Right lobe of liver (tissue), 6 donors: Measurements from ENCODE around the gene RCAN2. TPM values are rescaled to one million over a fixed set of nuclear protein-coding genes. Genes with fewer than 3 reads are reported as not detected.
A peak's percentile ranks its signal among the peaks of the same experiment; 100 is the strongest.

Source experiments
- ATAC-seq, 4 donors: fragments of 200-7000 bp; cut with Tn5 transposase; one replicate each; pipeline ENCODE4 v1.9.1; 2020; ENCODE audit warnings: mild to moderate bottlenecking in 4 of 4, moderate library complexity in 4 of 4
- DNase-seq, 3 donors: peaks; one replicate each; pipeline ENCODE4 v3.0.0-alpha.2; 2020
- H3K27ac ChIP-seq, 3 donors: fragments of 200-600 bp; one replicate each; pipeline ENCODE4 v1.8.0; 2022
- H3K27me3 ChIP-seq, 2 donors: fragments of 200-600 bp; one replicate each; pipeline ENCODE4 v1.8.0; 2022
- H3K36me3 ChIP-seq, 4 donors: fragments of 200-600 bp; sonication (generic) in 1 of 4; one replicate each; pipeline versions ENCODE4 v1.5.1 to v1.8.0; 2017 to 2022; ENCODE audit warnings: control low read depth in 1 of 4
- H3K4me1 ChIP-seq, 4 donors: fragments of 200-600 bp; sonication (generic) in 1 of 4; one replicate each; pipeline versions ENCODE4 v1.5.1 to v1.8.0; 2017 to 2022; ENCODE audit warnings: control low read depth in 1 of 4
- H3K4me3 ChIP-seq, 3 donors: fragments of 200-600 bp; one replicate each; pipeline ENCODE4 v1.8.0; 2022
- H3K9me3 ChIP-seq, 4 donors: fragments of 200-600 bp; sonication (generic) in 1 of 4; one replicate each; pipeline versions ENCODE4 v1.5.1 to v1.8.0; 2017 to 2022; ENCODE audit warnings: control low read depth in 1 of 4
- POLR2A ChIP-seq: fragments of 450-650 bp; IDR thresholded peaks from one replicate; pipeline ENCODE4 v1.6.1; 2017; ENCODE audit warnings: antibody characterized with exemption, mild to moderate bottlenecking
- WGBS: methylation state at CpG from one replicate; pipeline ENCODE4 v1.1.6; 2018; ENCODE audit warnings: low coverage, low lambda C conversion rate; ENCODE audit not compliant: insufficient coverage; ENCODE audit errors: missing lambda C conversion rate; 5-methylcytosine and 5-hydroxymethylcytosine counted together
- intact Hi-C, 2 donors: fragments of 100-400 bp; cut with DNase I; formaldehyde crosslinking; loops; one replicate each; pipeline versions ENCODE4 v1.11.2 to v1.14.1; 2022
- total RNA-seq, 6 experiments: library from RNA; depleted of rRNA in 2 of 6; stranded (reverse); fragments of >200 nt in 2 of 6; fragmentation: NEBNext Ultra II Directional in 3 of 6; extraction: Animal tissue kit (Norgen Biotek cat#: 25700) in 3 of 6; gene quantifications; one replicate each; pipeline versions ENCODE4 v1.1.0 to v1.2.4, GENCODE V29; 2016 to 2023
- TF ChIP-seq, protein P1 (sequence below), 4 donors: fragments of 200-600 bp in 3 of 4; fragments of 450-650 bp in 1 of 4; IDR thresholded peaks; one replicate each; pipeline versions ENCODE4 v1.5.1 to v1.8.0; 2016 to 2022; ENCODE audit warnings: antibody characterized with exemption in 4 of 4, mild to moderate bottlenecking in 2 of 4
- donor health status: DM: no; HTN: yes; CAD: no.
- donor health status: DM: no; HTN: no; CAD: no.
- donor health status: DM: no; HTN: no; CAD: no.
- donor health status: DM: no; HTN: yes; CAD: no.
- donor health status: DM: no; HTN: yes; CAD: no.

RCAN2 gene
- total RNA-seq, 6 experiments from 2014 or later = 0.77 to 4.5 (median 1.9) TPM

DNA sequence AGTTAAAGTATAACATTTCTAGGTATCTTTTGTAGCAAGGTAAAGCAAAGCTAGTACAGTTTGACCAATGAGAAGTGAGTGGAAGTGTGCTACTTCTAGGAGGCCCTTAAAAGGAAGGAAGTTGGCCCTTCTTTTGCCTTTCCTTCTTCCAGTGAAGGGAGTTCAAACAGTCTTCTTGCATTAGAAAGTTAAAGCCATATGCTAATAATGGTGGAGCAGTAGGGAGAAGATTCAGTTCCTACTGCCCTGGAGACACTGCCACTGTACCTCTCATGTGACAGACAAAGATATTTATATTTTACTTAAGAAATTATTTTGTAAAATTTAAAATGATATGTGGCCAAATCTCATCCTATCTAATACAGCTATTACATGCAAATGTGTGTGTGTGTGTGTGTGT lies 26.0 kb upstream of the RCAN2 start:
- no peak overlapping the region for H3K27ac ChIP-seq
- DNase-seq (no peak), ATAC-seq (no peak)
- intact Hi-C loops = no loop called here
- no peaks in the 10 kb centered on the region for H3K27me3 ChIP-seq
- no peaks in the 10 kb centered on the region for H3K36me3 ChIP-seq
- H3K4me1 ChIP-seq = peaks cover 0 to 11% (median under 1%) of the 10 kb centered on the region in 4 donors
- H3K4me3 ChIP-seq = no peak overlapping the region
- H3K9me3 ChIP-seq = no peaks in the 10 kb centered on the region
- no peak for TF ChIP-seq POLR2A
- TF ChIP-seq, protein P1, sequence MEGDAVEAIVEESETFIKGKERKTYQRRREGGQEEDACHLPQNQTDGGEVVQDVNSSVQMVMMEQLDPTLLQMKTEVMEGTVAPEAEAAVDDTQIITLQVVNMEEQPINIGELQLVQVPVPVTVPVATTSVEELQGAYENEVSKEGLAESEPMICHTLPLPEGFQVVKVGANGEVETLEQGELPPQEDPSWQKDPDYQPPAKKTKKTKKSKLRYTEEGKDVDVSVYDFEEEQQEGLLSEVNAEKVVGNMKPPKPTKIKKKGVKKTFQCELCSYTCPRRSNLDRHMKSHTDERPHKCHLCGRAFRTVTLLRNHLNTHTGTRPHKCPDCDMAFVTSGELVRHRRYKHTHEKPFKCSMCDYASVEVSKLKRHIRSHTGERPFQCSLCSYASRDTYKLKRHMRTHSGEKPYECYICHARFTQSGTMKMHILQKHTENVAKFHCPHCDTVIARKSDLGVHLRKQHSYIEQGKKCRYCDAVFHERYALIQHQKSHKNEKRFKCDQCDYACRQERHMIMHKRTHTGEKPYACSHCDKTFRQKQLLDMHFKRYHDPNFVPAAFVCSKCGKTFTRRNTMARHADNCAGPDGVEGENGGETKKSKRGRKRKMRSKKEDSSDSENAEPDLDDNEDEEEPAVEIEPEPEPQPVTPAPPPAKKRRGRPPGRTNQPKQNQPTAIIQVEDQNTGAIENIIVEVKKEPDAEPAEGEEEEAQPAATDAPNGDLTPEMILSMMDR (IDR thresholded peaks at IDR 0.05) = no peak

DNA sequence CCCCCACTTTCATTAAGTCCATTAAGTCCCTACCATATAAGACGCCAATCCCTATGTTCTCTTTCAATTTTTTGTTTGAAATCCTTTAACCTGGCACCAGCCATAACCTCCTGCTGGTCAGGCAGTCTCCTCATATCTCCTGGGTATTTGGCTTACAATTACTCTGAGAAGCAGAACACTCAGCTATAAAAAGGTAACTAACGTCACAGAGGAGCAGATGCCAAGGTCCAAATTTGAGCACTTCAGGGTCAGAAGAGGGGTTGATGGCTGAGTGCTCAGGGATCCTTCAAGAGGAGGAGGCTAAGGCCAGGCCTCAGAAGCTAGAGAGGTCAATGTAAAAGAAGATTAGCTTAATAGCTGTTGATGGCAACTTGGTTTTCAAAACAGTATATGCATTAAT lies 22.3 kb upstream of the RCAN2 start:
- peaks cover 0 to 32% (median 9%) of the 10 kb centered on the region in 4 donors for H3K4me1 ChIP-seq
- DNase-seq (no peak), ATAC-seq (no peak)
- H3K9me3 ChIP-seq = no peaks in the 10 kb centered on the region
- H3K27ac ChIP-seq = no peak overlapping the region
- TF ChIP-seq, protein P1 (IDR thresholded peaks at IDR 0.05) = no peak
- no peak for TF ChIP-seq POLR2A
- 80% methylated on average over 2 of the region's 2 CpGs for WGBS
- H3K27me3 ChIP-seq = no peaks in the 10 kb centered on the region
- intact Hi-C loops = no loop called here
- no peaks in the 10 kb centered on the region for H3K36me3 ChIP-seq
- no peak overlapping the region for H3K4me3 ChIP-seq

DNA sequence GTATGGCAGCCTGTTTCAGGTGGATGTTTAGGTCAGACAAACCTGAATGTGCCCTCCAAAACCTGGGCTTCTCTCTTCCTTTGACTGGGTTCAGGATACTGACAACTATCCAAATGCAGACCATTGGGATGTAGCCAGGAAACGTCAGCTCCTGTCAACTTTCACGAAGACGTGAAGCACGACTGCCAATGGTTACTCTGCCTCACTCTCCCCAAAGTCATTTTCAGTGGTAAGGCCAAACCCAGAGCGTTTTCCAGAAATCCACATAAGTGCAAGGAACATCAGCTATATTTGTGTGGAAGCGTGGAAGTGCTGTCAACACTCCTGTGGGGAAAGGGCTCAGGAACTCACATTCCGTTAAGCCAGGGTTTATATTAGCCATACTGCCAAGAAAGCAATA lies 20.1 kb upstream of the RCAN2 start:
- H3K36me3 ChIP-seq = no peaks in the 10 kb centered on the region
- H3K27ac ChIP-seq = peak overlapping the region in 1 of 3 donors; percentile 52
- no peaks in the 10 kb centered on the region for H3K27me3 ChIP-seq
- ATAC-seq = no peak
- no peak for DNase-seq
- TF ChIP-seq, protein P1 (IDR thresholded peaks at IDR 0.05) = no peak
- TF ChIP-seq POLR2A = no peak
- H3K4me1 ChIP-seq = peaks cover 0 to 48% (median 15%) of the 10 kb centered on the region in 4 donors
- no peak overlapping the region for H3K4me3 ChIP-seq
- H3K9me3 ChIP-seq = no peaks in the 10 kb centered on the region
- WGBS = 79% methylated on average over 7 of the region's 7 CpGs
- intact Hi-C loops = no loop called here

DNA sequence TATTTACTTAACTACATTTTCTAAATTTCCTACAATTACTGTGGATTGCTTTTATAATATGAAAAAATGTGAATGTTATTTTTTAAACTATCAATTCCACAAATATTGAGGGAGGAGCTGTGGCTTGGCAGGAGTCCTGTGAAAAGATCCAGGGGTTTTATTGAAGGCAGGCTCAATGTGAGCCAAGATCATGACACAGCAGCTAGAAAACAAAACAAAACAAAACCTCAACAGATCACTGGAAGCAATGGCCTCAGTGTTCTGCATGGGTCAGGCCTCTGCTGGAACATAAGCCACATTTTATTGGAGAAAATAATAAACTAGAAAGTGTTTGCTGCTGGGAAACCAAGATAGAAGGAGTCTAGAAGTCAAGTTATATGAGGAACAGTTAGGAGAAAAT lies 19.4 kb upstream of the RCAN2 start:
- Histone ChIP-seq H3K27ac (peak overlapping the region in 1 of 3 donors; percentile 52), H3K4me1 (peaks cover 0 to 48% (median 15%) of the 10 kb centered on the region in 4 donors), H3K27me3 (no peaks in the 10 kb centered on the region), H3K36me3 (no peaks in the 10 kb centered on the region), H3K4me3 (no peak overlapping the region), H3K9me3 (no peaks in the 10 kb centered on the region)
- ATAC-seq (peak; percentile 59 to 75 (median 70)), DNase-seq (no peak)
- no peak for TF ChIP-seq POLR2A
- TF ChIP-seq, protein P1 (IDR thresholded peaks at IDR 0.05) = no peak
- intact Hi-C loops = no loop called here

DNA sequence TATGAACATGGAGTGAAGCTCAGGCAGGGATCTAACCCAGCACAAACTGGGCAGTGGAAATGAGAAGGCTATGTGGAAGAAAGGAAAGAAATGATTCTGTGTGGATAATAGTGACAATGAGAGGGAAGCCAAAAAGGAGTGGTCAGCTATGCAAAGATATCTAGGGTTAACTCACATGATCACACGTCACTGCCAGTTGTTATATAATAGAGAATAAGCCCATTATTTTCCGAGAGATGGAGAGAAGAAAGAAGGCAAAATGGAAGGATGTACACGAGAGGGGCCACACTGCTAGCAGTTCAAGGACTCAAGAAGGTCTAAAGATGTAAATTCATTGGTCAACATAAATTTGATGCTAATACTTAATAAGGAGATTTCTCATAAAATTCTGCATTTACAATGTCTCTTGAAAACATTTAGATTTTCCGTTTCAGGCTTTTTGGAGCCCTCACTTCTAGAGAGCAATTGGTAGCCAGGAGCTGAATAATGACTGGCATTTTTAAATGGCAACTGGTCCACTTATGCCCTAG lies 18.8 kb upstream of the RCAN2 start:
- TF ChIP-seq, protein P1 (IDR thresholded peaks at IDR 0.05) = no peak
- TF ChIP-seq POLR2A = no peak
- no peak for ATAC-seq
- DNase-seq = no peak
- no peaks in the 10 kb centered on the region for H3K9me3 ChIP-seq
- H3K27me3 ChIP-seq = no peaks in the 10 kb centered on the region
- no peak overlapping the region for H3K4me3 ChIP-seq
- intact Hi-C loops = no loop called here
- peaks cover 0 to 48% (median 15%) of the 10 kb centered on the region in 4 donors for H3K4me1 ChIP-seq
- WGBS = 62% methylated on average over 3 of the region's 4 CpGs
- H3K27ac ChIP-seq = peak overlapping the region in 1 of 3 donors; percentile 52
- H3K36me3 ChIP-seq = no peaks in the 10 kb centered on the region
